KBM-7 (cell line): ENCODE results near the gene SLC1A2.

Experiments used
- DNase-seq: peaks from one replicate; pipeline ENCODE4 v3.0.0-alpha.2; 2015
- in situ Hi-C: fragments of 300-500 bp; cut with MboI; formaldehyde crosslinking; loops from 2 replicates; pipeline ENCODE4 v1.14.3; 2020; ENCODE audit warnings: low sequenced_read_pairs, low pct_unique_long_range_greater_than_20kb, mixed read lengths

SLC1A2 gene

DNA sequence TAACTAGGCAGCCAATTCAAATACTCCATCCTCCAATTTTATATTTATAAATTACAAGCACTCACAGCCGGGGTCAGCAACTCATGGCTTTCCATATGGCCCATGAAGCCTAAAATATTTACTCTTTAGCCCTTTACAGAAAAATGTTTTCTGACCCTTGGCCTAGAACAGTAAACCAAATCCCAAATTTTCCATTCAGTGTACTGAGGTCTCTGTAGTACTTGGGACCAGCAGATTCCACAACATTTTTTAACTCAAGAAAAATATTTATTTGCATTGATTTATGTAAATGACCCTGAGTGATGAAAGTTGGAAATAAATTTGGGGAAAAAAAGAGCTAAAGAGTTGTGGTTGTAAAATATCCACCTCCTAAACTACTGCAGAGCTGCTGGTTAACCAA, 82.6 kb downstream of the SLC1A2 start:
- in situ Hi-C loops = no loop called here
- DNase-seq = no peak

DNA sequence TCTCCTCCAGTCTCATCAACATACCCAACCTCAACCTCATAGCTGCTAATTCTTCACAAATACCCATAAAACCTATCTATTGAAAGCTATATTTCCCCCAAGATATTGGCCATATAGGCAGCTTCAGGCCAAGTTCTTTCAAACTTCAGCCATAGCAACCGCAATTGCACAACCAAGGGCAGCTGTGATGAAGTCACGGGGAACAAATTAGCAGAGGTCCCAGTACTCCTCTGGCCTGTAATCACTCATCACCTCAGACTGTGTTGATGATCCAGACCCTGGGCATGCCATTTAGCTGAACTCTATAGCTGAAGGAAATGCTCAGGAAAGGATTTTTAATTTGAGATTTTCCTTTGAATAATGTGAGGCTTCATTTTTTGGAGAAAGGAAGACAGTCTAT, 84.1 kb downstream of the SLC1A2 start:
- DNase-seq = no peak
- in situ Hi-C loops = no loop called here

GRCh38 chr11:35334385-35335090, 84.8 kb downstream of the SLC1A2 start:
- in situ Hi-C loops = no loop called here
- no peak for DNase-seq

DNA sequence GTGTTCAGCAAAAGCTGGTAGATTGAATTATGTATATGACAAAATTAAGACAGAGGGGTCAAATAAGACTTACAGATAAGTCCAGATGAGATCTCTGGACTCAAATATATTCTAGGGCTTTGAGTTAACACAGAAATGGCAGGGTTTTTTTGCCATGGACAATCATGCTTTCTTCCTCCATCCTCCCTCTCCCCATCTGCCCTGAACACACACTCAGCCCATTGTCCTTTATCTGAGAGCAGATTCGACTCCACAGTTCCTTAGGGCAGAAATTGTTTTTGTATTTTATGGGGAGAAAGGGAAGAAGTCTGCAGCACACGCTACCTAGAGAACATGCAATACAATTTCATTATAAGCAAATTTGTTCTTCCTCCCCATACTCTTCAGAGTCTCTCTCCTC, 86.8 kb downstream of the SLC1A2 start:
- in situ Hi-C loops = no loop called here
- DNase-seq = no peak

DNA sequence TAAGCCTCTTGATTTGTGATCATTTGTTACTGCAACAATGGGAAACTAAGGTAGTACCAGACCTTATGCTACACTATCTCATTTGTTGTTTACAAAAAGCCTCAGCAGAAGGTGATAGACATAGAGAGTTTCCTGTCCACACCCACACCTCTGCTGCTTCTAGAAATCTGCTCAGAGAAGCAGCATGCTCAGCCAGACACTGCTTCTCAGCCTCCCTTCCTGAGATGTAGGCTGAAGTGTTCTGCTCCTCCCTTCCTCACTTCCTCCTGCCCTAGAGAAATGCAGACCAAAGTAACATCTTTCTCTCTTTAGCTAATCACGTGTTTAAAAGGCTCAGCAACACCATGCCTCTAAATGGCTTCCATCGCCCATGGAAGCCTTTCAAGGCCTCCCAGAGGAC, 88.4 kb downstream of the SLC1A2 start:
- no peak for DNase-seq
- in situ Hi-C loops = no loop called here

GRCh38 chr11:35330156-35330889, 89.0 kb downstream of the SLC1A2 start:
- no peak for DNase-seq
- in situ Hi-C loops = no loop called here

DNA sequence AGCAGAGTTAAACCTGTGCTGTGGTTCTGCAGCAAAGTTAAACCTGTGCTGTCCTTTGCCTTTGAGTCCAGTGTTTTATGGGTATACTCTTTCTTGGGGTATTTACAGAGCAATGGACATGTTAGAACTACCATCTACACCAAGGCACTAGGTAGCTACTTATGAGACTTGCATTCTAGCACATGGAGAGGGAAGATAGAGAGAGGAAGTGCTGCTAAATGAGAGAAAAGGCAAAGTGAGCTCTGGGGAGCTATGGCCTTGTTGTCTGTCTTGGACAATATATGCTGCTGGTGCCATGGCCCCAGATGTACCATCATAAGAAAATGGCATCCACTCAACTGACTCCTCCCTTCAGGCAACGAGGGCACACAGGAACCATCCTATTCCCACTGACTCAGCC, 91.5 kb downstream of the SLC1A2 start:
- in situ Hi-C loops = no loop called here
- no peak for DNase-seq

DNA sequence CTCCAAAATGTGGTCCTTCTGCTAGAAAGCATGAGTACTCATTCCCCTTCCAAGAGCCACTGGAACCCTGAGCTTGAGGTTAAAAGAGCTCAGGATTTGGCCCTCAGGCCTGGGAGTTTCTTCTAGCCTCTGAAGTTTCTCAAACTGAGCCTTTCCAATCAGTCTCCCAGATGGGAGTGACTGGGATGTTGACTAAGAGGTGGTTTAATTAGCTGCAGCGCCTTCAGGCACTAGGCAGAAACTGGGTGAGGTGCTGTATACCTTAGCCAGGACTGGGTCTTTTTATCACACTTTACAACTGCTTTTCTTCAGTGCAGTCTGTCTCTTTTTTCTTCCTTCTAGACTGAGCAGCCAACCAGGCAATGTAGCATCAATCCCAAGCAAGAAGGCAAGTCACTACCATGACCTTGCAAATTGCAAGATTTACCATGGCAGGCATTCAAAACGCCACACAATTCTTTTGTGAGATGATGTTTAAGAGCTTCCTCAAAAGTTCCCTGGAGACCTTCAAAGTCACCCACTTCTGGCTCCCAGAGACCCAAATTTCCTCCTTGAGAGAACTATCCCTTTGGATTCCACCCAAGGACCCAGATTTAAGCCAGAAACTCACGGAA, 93.0 kb downstream of the SLC1A2 start:
- no peak for DNase-seq
- in situ Hi-C loops = no loop called here

GRCh38 chr11:35324981-35325380, 94.4 kb downstream of the SLC1A2 start:
- in situ Hi-C loops = no loop called here
- DNase-seq = no peak

- no peak for DNase-seq
- in situ Hi-C loops = no loop called here
Measured at GRCh38 chr11:35324183-35324886, 95.0 kb downstream of the SLC1A2 start.

DNA sequence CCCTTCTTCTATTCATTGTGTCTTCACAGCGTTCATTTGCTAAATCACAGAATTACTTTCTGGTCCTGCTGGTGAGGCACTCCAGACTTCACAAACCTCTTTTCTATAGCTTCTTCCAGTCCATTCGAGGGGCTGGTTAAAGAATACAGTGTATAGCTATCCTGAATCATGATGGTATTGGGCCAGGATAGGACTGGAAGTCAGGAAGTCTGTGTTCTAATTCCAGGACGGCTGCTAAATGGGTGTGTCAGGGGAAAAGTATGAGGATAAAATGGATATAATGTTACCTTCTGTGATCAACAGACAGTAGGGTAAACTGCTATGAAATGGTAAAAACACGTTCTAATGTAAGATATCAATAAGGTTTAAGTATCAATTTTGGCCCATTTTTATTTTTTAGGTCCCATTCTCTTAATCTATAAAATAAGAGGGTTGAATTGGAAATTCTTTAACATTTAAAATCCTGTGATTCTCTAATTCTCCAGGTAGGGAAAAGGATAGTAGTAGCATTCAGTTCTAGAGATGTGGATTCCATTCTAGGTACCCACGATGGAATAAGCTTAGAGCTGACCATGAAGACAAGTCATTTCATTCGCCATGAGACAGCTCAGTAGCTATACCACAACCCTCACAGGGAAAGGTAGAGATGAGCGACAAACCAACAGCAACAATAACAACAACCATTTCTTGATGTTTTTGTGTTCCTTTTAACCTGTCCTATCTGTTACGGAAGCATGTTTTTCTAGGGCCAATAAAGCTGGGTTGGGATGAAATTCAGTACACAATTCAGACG, 96.1 kb downstream of the SLC1A2 start:
- in situ Hi-C loops = no loop called here
- DNase-seq = no peak

- in situ Hi-C loops = no loop called here
- DNase-seq = no peak
Measured at GRCh38 chr11:35322318-35322979, 96.9 kb downstream of the SLC1A2 start.

- in situ Hi-C loops = no loop called here
Measured at GRCh38 chr11:35321532-35322317, 97.6 kb downstream of the SLC1A2 start.

GRCh38 chr11:35321111-35321510, 98.2 kb downstream of the SLC1A2 start:
- no peak for DNase-seq
- in situ Hi-C loops = no loop called here

More at GRCh38 chr11:35321532-35322317, 97.6 kb downstream of the SLC1A2 start:
- DNase-seq = no peak

- in situ Hi-C loops = no loop called here
- DNase-seq = no peak
Measured at GRCh38 chr11:35318977-35319925, 100.1 kb downstream of the SLC1A2 start.

- no peak for DNase-seq
- in situ Hi-C loops = no loop called here
Measured at GRCh38 chr11:35318309-35318708, 101.0 kb downstream of the SLC1A2 start.

- in situ Hi-C loops = no loop called here
Measured at GRCh38 chr11:35317253-35317652, 102.1 kb downstream of the SLC1A2 start.

More at GRCh38 chr11:35317253-35317652, 102.1 kb downstream of the SLC1A2 start:
- no peak for DNase-seq
